GM19395 (cell line): Measurements from ENCODE around the gene FBXW9.
"Not testable (repeated sequence)": the region's sequence is repeated elsewhere in the genome, so short reads cannot be mapped to it uniquely, and the experiment has no call there.

Source experiments
- ATAC-seq: cut with Tn5 transposase; IDR thresholded peaks from one replicate; pipeline ENCODE4 v1.9.1; 2021; ENCODE audit warnings: mild to moderate bottlenecking, moderate library complexity; ENCODE audit not compliant: unreplicated experiment

Gene FBXW9

DNA sequence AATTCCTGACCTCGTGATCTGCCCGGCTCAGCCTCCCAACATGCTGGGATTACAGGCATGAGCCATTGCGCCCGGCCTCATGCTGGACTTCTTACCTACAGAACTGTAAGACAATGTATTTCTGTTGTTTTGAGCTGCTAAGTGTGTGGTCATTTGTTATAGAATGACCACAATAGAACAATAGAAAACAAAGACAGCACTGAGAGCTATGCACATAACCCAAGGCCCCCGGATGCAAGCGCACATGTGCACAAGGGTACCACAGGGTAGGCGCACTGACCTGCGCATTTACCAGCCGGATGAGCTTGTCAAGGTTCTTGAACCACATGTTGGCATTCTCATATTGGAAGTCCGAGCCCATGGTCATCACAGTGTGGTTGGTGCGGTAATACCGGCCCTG is 35.5 kb downstream of the FBXW9 start:
- ATAC-seq = no peak

DNA sequence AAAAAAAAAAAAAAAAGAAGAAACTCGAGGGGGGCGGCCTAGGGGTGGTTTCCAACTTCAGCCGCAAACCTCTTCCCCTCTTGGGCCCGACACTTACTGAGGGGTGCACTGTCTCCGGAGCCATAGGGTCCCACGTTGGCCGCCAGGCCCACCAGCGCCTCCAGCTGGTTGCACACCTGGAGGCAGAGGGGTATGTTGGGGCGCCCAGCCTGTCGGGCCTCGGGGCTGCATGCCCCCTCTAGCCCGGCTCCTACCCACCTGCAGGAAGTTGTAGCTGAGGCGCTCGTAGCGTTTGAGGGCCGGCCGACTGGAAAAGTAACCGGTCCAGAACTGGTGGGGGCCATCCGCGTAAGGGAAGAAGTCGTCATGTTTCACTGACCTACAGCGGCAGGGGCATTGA is 38.5 kb downstream of the FBXW9 start:
- ATAC-seq = no peak

- no peak for ATAC-seq
These were observed 39.4 kb downstream of the FBXW9 start for GRCh38 chr19:12656899-12657571.

DNA sequence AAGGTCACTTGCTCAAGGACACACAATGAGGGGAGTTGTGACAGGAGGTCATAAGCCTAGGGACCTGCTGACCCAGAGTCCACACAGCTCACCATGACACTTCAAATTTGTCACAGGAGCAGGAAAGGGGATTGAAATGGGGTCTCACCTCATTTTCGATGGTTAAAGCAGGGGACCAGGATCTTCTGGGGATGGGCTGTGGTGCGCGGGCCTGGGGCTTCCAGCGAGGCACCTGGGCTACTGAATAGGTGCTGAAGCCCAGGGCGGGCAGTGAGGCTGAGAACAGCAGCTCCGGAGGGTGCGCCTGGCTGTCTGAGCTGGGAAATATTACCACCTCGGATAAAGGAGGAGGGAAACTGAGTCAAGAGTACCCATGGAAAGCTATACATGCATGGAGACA is 40.9 kb downstream of the FBXW9 start:
- ATAC-seq = no peak

DNA sequence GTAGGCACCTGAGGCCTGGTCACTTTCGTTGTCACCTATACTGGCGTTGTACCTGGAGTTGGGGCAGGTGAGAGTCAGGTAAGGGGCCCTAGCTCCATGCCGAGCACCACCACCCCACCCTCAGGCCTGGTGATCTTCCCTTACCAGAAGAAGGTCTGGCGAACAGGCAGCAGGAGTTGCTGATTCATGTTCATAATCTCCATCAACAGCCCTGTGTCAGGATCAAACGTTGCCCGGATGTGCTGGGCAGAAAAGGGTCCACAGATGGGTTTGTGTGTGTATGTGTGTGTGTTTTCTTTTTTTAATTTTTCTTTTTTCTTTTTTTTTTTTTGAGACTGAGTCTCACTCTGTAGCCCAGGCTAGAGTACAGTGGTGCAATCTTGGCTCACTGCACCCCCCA is 44.2 kb downstream of the FBXW9 start:
- ATAC-seq = no peak

GRCh38 chr19:12649941-12650340 is 46.5 kb downstream of the FBXW9 start:
- no peak for ATAC-seq

DNA sequence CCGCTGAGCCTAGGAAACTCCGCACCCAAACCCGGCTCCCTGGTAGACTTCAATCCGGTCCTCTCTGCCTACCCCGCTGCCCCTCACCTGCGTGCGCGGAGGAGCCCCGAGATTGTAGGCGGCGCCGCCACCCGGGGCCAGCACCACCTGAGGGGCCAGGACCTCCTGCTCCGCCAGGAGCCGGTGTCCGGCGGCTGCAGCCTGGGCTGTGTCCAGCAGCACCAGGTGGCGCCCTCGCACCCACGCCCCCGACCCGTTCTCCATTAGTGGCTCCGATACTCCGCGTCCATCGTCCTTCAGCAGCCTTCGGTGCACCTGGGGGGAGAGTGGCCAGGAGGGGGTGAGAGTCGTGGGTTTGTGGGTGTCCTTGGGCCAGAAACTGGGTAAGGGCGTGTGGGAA is 48.3 kb downstream of the FBXW9 start:
- no peak for ATAC-seq

GRCh38 chr19:12647490-12648071 is 48.9 kb downstream of the FBXW9 start:
- no peak for ATAC-seq

DNA sequence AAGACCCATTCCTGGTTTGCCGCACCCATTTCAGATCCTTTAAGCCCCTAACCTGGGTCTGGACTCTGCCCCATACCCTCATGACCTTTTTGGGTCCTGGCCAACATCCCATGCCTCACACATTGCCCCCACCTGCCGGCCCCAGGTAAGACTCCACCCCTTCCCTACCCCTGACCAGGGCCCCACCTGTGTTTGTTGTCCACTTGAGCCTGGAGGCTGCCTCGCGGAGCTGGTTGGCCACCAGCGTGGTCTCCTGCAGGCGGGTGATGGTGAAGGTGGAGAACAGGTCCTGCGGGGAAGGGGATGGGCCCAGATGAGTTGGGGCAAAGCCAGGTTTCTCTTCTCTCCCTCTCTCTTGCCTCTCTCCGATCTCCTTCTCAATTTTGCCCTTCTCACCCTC is 49.4 kb downstream of the FBXW9 start:
- ATAC-seq = no peak

DNA sequence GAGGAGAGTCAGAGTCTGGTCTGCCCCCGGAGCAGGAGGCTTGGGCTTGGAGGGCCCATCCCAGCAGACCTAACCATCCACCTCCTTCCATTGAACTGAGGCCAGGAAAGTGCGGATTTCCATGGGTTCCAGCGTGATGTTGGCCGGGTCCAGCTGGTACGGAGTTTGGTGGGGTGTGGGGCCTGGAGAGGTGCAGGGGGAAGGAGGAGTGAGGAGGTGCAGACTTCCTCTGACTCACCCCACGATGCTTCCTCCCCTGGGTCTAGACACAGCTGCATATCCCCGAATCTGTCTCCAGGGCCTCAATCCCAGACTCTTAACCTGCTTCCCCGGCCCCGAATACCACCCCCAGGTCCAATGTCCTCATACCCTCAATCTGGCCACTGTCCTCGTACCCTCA is 49.9 kb downstream of the FBXW9 start:
- ATAC-seq = no peak

DNA sequence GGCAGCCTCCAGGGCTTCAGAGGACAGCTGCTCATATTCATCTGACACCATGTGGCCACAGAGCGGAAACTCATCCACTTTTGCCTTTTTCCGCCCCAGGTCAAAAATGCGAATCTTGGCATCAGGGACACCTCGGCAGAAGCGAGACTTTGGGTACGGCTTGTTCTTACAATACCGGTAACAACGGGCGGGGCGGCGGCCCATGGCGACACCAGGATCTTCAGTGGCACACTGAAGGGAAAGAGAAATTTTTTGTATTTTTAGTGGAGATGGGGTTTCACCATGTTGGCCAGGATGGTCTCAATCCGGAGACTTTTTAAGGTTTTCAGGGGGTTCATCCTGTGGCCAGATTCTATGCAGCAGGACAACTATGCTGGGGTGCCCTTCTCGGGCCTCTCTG is 52.7 kb downstream of the FBXW9 start:
- ATAC-seq = not testable (repeated sequence)

DNA sequence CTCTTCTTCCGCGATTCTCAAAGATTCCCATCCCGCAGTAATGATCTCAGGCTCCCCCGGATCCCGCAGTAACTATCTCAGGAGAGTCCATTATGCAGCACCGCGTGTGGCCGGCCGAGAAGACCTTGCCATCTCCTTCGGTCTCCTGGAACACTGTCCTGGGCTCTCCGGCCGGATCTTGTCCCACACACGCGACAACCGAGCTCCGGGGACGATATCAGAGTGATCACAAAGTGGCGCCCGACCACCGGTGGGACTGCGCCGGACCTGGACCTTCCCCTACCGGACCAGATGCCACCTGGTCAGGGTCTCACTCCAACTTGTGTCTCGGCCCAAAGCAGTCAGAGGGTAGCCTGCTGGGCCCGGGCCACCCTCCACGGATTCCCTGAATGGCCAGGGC is 53.9 kb downstream of the FBXW9 start:
- no peak for ATAC-seq

DNA sequence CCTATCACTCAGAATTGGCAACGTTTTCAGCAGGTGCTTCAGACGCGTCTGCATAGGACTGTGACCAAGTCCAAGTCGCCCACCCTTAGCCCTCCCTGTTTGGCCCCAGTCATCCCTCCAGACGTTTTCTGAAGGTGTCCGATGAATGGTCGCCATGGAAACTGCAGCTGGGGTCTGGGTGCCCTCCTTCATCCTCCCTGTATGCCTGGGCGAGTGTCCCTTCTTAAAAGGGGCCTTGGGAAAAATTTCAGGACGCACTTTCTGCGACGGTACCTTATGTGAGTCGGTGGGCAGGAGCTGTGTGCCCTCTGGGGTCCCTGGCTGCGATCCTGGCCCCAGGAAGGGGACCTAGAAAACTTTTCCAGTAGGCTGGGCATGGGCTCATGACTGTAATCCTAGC is 55.0 kb downstream of the FBXW9 start:
- no peak for ATAC-seq

DNA sequence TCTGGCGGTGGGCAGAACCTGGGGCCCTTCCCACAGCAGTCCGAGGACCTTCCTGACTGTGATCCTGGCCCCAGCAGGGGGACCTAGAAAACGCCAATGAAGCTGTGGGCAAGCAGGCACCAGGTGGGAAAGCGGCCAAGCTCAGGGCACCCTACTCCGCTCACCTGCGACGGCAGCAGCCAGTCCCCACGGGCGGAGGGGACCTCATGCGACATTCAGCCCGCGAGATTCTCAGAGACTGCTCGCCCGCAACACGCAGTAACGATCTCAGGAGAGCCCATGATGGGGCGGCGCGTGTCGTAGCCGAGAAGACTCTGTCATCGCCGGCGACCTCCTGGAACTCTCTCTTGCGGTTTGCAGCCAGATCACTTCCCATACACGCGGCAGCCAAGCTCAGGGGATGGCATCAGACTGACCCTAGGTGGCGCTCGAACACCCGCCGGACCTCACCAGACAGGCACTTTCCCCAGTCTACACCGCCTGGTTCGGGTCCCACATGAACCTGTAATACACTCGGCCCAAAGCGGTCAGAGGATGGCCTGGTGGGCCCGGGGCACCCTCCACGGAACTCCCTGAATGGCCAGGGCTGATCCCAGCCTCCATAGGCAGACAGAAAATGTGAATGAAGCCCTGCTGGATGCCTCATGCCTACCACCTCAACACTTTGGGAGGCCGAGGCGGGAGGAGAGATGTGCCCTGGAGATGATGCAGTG is 56.4 kb downstream of the FBXW9 start:
- ATAC-seq = no peak
